Activated CD8-positive, alpha-beta memory T cell treated with anti-CD3 and anti-CD28 coated beads, Interleukin-2, amount 50 U/mL, for 24 hours (primary cell): ENCODE data around the gene CBR1.

Source experiments
- DNase-seq: peaks from one replicate; pipeline ENCODE4 v3.0.0-alpha.2; 2020; ENCODE audit errors: extremely low read depth

CBR1 gene

DNA sequence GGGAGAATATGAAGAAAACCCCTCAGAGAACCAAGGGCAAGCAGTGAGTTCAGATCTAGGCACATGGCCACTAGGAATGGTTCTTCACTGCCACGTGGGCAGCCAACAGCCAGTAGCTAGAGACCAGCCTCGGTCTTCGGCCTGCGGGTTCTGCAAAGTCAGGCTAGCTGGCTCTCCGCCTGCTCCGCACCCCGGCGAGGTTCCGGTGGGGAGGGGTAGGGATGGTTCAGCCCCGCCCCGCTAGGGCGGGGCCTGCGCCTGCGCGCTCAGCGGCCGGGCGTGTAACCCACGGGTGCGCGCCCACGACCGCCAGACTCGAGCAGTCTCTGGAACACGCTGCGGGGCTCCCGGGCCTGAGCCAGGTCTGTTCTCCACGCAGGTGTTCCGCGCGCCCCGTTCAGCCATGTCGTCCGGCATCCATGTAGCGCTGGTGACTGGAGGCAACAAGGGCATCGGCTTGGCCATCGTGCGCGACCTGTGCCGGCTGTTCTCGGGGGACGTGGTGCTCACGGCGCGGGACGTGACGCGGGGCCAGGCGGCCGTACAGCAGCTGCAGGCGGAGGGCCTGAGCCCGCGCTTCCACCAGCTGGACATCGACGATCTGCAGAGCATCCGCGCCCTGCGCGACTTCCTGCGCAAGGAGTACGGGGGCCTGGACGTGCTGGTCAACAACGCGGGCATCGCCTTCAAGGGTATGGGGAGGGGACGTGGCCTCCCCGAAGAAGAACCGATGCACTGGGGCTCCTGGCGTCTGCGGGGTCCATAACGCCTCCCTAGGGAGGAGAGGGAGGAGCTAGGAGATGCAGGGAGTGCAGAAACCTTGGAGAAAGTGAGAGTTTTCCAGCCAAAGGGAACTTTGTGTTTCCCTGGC lies at the start of gene CBR1:
Gene CBR1 (plus strand): TSS at position 312 of the 871 bp plus-strand sequence. CDS start 92 bp downstream, at position 404.
- DNase-seq, result peak; percentile 58

DNA sequence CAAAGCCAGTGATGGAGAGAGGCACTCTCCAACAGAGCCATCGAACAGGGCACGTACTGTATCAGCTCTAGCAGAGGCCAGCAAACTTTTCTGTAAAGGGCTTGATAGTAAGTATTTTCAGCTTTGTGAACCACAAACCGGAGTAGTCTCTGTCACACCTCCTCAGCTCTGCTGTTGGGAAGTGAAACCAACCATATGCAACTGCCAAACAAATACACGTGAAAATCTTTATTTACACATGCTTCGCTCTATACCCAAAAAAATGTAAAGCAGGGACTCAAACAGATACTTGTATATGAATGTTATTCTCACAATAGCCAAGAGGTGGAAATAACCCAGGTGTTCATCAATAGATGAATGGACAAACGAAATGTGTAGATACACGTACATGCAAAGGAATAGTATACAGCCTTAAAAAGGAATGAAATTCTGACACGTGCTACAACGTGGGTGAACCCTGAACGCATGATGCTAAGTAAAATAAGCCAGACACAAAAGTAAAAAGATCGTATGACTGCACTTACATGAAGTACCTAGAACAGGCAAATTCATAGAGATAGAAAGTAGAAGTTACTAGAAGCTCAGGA lies 48.5 kb upstream of the CBR1 start:
- DNase-seq, result no peak

GRCh38 chr21:36022427-36023091 lies 47.3 kb upstream of the CBR1 start:
- DNase-seq, result no peak

DNA sequence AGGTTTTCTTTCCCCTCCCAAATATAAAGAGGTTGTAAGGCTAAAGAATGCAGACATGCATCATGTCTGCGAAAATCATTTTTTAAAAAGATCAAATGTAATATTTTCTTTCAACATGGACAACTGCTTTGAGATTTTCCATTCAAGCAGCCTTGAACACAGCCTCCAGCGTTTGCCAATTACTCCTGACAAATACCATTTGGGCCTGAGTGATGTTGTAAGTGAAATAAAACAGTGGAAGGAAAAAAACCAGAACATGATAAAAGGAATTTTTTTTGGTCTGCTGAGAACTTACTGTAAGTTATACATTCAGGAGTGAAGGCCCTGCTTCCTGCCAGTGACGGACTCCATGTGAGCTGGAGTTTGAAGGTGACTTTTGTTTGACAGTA lies 46.7 kb upstream of the CBR1 start:
- no peak for DNase-seq

- no peak for DNase-seq
Measured at GRCh38 chr21:36024782-36025181, 45.0 kb upstream of the CBR1 start.

GRCh38 chr21:36027347-36027746 lies 42.5 kb upstream of the CBR1 start:
- DNase-seq, result no peak

- peak; percentile 26 for DNase-seq
Measured at GRCh38 chr21:36028127-36029069, 41.4 kb upstream of the CBR1 start.

- no peak for DNase-seq
Measured at GRCh38 chr21:36029309-36029708, 40.5 kb upstream of the CBR1 start.

GRCh38 chr21:36030581-36031189 lies 39.1 kb upstream of the CBR1 start:
- DNase-seq, result no peak

DNA sequence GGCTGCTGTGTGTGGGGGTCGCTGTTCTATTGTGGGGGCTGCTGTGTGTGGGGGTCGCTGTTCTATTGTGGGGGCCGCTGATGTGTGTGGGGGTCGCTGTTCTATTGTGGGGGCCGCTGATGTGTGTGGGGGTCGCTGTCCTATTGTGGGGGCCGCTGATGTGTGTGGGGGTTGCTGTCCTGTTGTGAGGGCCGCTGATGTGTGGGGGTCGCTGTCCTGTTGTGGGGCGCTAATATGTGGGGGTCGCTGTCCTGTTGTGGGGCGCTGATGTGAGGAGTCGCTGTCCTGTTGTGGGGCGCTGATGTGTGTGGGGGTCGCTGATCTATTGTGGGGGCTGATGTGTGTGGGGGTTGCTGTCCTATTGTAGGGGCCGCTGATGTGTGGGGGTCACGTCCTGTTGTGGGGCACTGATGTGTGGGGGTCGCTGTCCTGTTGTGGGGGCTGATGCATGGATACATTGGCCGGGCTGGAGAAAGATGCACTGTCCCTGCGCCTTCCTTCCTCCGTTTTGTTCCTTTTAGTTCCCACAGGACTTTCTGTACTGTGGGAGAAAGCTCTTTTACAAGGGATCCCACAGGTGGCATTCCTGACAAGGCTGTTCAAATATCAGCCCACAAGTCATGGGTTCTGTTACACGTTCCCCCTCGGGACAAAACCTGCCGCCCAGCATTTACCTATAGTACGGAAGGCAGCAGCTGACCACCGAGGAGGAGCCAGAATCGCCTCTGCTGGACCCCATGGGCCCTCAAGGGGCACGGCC lies 37.0 kb upstream of the CBR1 start:
- no peak for DNase-seq

GRCh38 chr21:36034211-36034913 lies 35.5 kb upstream of the CBR1 start:
- DNase-seq, result no peak

DNA sequence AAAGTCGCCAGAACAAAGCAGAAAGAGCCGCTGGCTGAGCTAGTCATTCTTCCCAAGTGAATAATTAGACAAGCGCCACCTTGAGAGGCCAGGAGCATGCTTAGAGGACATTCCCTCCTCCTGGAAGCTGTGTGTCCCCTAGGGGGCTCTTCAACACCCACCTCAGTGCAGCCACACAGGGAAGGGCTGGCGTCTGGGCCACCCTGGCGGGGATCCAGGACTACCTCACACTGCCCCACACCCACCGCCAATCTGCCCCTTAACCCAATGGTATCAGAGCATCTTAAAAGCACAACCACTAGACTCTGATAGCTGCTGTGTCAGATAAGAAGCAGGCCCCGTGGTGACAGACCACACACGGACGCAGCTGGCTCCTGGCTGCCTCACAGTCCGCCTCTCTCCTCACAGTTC lies 34.4 kb upstream of the CBR1 start:
- no peak for DNase-seq

- no peak for DNase-seq
Measured at GRCh38 chr21:36038701-36039497, 30.9 kb upstream of the CBR1 start.

GRCh38 chr21:36039861-36040260 lies 30.0 kb upstream of the CBR1 start:
- no peak for DNase-seq

- DNase-seq, result no peak
Measured at GRCh38 chr21:36040389-36040788, 29.4 kb upstream of the CBR1 start.

GRCh38 chr21:36041910-36042309 lies 27.9 kb upstream of the CBR1 start:
- no peak for DNase-seq

DNA sequence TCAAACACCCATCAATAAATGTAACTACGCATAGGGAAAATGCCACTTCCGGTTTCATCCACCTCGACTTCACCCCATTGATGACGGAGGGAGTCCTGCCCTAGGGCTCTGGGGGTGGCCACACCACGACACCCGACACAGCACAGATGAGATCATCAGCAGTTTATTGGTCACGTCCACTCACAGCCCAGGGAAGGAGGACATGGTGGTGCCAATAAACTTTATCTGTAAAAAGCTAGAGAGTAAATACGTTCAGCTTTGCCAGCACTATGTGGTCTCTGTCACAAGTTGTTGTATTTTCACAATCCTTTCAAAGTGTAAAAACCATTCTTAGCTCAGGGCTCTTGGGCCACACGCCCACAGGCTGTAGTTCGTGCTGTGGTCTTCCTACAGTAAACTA lies 25.8 kb upstream of the CBR1 start:
- DNase-seq, result no peak

- no peak for DNase-seq
Measured at GRCh38 chr21:36045993-36046392, 23.8 kb upstream of the CBR1 start.

GRCh38 chr21:36047139-36047538 lies 22.7 kb upstream of the CBR1 start:
- no peak for DNase-seq
